ENCODE measurements around the gene ARHGAP26. TPM values are rescaled to one million over a fixed set of nuclear protein-coding genes. Genes with fewer than 3 reads are reported as not detected.

Gene ARHGAP26
- total RNA-seq, 2 donors from 2014 or later = 27.5 to 80.7 TPM

DNA sequence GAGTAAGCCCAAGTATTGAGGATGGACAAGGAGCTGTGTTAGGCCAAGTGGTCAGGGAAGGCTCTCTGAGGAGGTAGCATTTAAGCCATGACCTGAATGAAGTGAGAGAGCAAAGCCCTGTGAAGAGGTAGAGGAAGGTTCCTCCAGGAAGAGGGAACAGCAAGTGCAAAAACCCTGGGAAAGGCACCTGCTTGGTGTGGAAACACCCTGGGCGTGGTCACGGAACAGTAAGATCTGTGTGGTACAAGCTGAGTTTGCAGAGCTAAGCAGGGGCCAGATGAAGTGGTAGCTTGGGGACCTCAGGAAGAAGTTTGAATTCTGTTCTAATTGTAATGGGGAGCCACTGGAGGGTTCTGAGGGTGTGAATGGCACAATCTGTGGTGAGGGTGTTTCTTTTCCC lies 310.2 kb downstream of the ARHGAP26 start:
- H3K36me3 ChIP-seq = peaks cover 2% of the 10 kb centered on the region
- H3K27ac ChIP-seq = no peak overlapping the region
- TF ChIP-seq, protein P1, sequence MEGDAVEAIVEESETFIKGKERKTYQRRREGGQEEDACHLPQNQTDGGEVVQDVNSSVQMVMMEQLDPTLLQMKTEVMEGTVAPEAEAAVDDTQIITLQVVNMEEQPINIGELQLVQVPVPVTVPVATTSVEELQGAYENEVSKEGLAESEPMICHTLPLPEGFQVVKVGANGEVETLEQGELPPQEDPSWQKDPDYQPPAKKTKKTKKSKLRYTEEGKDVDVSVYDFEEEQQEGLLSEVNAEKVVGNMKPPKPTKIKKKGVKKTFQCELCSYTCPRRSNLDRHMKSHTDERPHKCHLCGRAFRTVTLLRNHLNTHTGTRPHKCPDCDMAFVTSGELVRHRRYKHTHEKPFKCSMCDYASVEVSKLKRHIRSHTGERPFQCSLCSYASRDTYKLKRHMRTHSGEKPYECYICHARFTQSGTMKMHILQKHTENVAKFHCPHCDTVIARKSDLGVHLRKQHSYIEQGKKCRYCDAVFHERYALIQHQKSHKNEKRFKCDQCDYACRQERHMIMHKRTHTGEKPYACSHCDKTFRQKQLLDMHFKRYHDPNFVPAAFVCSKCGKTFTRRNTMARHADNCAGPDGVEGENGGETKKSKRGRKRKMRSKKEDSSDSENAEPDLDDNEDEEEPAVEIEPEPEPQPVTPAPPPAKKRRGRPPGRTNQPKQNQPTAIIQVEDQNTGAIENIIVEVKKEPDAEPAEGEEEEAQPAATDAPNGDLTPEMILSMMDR (IDR thresholded peaks at IDR 0.05) = no peak
- ATAC-seq (ENCODE audit: insufficient number of reproducible peaks, low FRiP score, low read depth) (no peak), DNase-seq (ENCODE audit: low spot score) (no peak)
- H3K9me3 ChIP-seq = no peaks in the 10 kb centered on the region
- no peaks in the 10 kb centered on the region for H3K4me1 ChIP-seq (ENCODE audit: control insufficient read depth in 1 of 2, low read depth in 2 of 2)
- H3K4me3 ChIP-seq = no peak overlapping the region
- no peaks in the 10 kb centered on the region for H3K27me3 ChIP-seq (replicated peaks; ENCODE audit: insufficient read depth)

DNA sequence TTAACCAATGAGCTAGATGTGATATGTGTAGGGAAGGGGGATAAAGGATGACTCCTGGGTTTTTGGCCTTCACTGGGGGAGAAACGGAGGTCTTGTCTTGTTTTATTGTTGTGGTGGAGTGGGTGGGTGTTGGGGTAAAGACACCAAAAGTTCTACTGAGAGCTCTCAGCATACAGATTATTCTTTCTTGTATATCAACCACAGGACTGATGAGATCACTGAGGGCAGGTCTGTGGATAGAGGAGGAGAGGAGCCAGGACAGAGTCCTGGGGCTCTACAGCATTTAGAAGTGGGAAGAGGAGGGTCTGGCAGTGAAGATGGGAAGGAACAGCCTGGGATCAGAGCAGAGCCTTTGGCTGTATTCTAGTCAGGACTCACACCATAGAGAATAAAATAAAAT lies 310.8 kb downstream of the ARHGAP26 start:
- no peak overlapping the region for H3K27ac ChIP-seq
- H3K4me1 ChIP-seq (ENCODE audit: control insufficient read depth in 1 of 2, low read depth in 2 of 2) = no peaks in the 10 kb centered on the region
- TF ChIP-seq, protein P1 (IDR thresholded peaks at IDR 0.05) = no peak
- H3K4me3 ChIP-seq = no peak overlapping the region
- ATAC-seq (ENCODE audit: insufficient number of reproducible peaks, low FRiP score, low read depth) (no peak), DNase-seq (ENCODE audit: low spot score) (no peak)
- no peaks in the 10 kb centered on the region for H3K36me3 ChIP-seq
- no peaks in the 10 kb centered on the region for H3K9me3 ChIP-seq
- H3K27me3 ChIP-seq (replicated peaks; ENCODE audit: insufficient read depth) = no peaks in the 10 kb centered on the region

DNA sequence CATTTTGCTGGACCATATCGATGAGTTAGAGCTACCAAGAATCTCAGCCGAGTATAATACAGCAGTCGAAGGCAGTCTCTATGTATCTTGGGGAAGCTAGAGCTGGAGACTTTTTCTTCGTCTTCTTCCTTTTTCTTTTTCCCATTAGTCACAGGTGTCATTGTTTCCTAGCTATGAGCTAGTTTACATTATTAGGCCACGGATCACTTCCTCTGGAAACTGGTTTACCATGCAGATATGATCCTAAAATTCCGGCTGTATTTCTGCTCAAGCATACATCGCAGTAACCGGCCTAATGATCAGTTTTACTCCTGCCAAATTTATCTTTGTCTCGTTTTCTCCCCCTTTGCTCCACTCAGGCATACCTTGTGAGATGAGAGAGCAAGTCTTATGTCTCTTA lies 312.8 kb downstream of the ARHGAP26 start:
- TF ChIP-seq, protein P1 (IDR thresholded peaks at IDR 0.05) = no peak
- no peak for ATAC-seq (ENCODE audit: insufficient number of reproducible peaks, low FRiP score, low read depth)
- no peak for DNase-seq (ENCODE audit: low spot score)
- no peaks in the 10 kb centered on the region for H3K36me3 ChIP-seq
- no peaks in the 10 kb centered on the region for H3K4me1 ChIP-seq (ENCODE audit: control insufficient read depth in 1 of 2, low read depth in 2 of 2)
- H3K27me3 ChIP-seq (replicated peaks; ENCODE audit: insufficient read depth) = no peaks in the 10 kb centered on the region
- H3K27ac ChIP-seq = no peak overlapping the region
- no peak overlapping the region for H3K4me3 ChIP-seq
- H3K9me3 ChIP-seq = no peaks in the 10 kb centered on the region

DNA sequence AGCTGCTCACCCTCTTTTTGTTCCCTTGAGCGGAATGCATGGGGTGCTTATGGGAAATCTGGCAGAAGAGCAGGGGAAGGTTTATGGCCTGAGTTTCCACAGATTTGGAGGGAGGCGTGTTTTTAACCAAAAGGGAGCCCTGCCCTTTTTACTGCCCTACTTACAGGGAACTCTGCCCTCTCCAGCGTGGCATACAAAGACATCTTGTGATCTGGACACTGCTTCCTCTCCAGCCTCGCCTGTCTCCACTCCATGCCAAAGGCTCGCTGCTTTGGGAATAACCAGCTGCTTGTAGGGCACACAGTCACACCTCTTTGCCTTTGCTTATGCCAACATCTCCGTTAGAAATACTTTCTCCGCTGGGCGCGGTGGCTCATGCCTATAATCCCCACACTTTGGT lies 314.2 kb downstream of the ARHGAP26 start:
- DNase-seq (ENCODE audit: low spot score) (no peak), ATAC-seq (ENCODE audit: insufficient number of reproducible peaks, low FRiP score, low read depth) (no peak)
- H3K36me3 ChIP-seq = no peaks in the 10 kb centered on the region

DNA sequence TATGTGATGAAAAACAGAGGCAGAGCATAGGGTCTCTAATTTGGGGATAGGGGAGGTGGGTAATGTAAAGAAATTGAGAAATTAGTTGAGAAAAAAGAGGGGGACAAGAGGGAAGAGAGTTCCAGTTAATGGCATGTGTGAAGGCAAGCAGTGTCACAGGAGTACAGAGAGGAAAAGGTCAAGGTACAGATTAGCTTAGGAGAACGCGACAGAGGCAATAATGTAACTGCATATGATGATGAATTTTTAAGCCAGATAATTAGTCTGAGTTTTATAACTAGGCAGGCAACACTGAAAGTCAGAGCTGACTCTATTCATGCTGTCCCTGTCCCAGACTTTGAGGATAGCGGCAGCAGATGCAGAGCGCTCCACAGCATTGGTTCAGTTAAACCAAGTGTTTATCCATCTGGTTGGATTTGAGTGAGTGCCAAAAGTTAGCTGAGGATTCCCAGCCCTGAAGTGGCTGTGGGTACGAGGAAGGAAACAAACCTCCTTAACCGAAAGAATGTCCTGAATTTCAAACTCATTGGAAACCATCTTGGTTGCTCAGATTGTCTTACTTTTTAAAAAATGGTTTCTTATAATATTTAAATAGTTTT lies 315.2 kb downstream of the ARHGAP26 start:
- DNase-seq (ENCODE audit: low spot score) (no peak), ATAC-seq (ENCODE audit: insufficient number of reproducible peaks, low FRiP score, low read depth) (no peak)
- H3K9me3 ChIP-seq = no peaks in the 10 kb centered on the region
- H3K36me3 ChIP-seq = no peaks in the 10 kb centered on the region
- TF ChIP-seq, protein P1 (IDR thresholded peaks at IDR 0.05) = no peak
- H3K4me1 ChIP-seq (ENCODE audit: control insufficient read depth in 1 of 2, low read depth in 2 of 2) = no peaks in the 10 kb centered on the region
- H3K27me3 ChIP-seq (replicated peaks; ENCODE audit: insufficient read depth) = no peaks in the 10 kb centered on the region
- no peak overlapping the region for H3K4me3 ChIP-seq
- H3K27ac ChIP-seq = no peak overlapping the region

More for the DNA sequence above, 314.2 kb downstream of the ARHGAP26 start:
- TF ChIP-seq, protein P1 (IDR thresholded peaks at IDR 0.05) = no peak
- Histone ChIP-seq H3K4me3 (no peak overlapping the region), H3K4me1 (ENCODE audit: control insufficient read depth in 1 of 2, low read depth in 2 of 2) (no peaks in the 10 kb centered on the region), H3K27me3 (replicated peaks; ENCODE audit: insufficient read depth) (no peaks in the 10 kb centered on the region), H3K9me3 (no peaks in the 10 kb centered on the region), H3K27ac (no peak overlapping the region)

Measured in thoracic aorta (tissue), 2 donors.